Measurements from ENCODE around the gene ASIC1.

ASIC1 gene

DNA sequence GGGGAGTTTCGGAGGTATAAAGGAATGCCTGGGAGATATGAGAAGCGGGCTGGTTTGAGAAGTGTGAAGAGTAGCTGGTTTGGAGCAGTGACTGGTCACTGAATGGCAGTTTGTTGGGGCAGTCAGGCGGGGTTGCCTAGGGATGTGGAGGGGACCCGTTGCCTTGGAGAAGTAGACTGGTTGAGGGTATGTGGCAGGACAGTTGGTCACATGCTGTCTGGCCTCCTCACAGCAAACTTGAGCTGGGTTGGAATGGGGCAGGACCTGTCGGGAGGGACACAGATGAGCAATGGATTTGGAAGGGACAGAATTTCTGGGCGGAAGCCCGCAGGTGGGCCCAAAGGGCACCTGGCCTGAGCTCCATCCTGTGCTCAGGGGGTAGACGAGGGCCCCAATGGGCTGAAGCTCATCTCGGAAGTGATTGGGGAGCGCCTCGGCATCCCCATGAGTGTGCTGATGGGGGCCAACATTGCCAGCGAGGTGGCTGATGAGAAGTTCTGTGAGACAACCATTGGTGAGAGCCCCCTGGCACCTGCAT is 48.6 kb downstream of the ASIC1 start:
- Mint-ChIP-seq H3K4me3 (peak overlapping the region in 2 of 3 experiments; percentile 1 to 58), H3K27ac (peak overlapping the region; percentile 23 to 86 (median 68)), H3K36me3 (ENCODE audit: low read depth) (peaks cover 8% of the 10 kb centered on the region), H3K27me3 (ENCODE audit: low read depth) (no peaks in the 10 kb centered on the region), H3K4me1 (peaks cover 59% of the 10 kb centered on the region), H3K9me3 (no peaks in the 10 kb centered on the region)
- TF ChIP-seq, protein P1, sequence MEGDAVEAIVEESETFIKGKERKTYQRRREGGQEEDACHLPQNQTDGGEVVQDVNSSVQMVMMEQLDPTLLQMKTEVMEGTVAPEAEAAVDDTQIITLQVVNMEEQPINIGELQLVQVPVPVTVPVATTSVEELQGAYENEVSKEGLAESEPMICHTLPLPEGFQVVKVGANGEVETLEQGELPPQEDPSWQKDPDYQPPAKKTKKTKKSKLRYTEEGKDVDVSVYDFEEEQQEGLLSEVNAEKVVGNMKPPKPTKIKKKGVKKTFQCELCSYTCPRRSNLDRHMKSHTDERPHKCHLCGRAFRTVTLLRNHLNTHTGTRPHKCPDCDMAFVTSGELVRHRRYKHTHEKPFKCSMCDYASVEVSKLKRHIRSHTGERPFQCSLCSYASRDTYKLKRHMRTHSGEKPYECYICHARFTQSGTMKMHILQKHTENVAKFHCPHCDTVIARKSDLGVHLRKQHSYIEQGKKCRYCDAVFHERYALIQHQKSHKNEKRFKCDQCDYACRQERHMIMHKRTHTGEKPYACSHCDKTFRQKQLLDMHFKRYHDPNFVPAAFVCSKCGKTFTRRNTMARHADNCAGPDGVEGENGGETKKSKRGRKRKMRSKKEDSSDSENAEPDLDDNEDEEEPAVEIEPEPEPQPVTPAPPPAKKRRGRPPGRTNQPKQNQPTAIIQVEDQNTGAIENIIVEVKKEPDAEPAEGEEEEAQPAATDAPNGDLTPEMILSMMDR (IDR thresholded peaks at IDR 0.05; ENCODE audit: unreplicated experiment in 3 of 3), result no peak

DNA sequence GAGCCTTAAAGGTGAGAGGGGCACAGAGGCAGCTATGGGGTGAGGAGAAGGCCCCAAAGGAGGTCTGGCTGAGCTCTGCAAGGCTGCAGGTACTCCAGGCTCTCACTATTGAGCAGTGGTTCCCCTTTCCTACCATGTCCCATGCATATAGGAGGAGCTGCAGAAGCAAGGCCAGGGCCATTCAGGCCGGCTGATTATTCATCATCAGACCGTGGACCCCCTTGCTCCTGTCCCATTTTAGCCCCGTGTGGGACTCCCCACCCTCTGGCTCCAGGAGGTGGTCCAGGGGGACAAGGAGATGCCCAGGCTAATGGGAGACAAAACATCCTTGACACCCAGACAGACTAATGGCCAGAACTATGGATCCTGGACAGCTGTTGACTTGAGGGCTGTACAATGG is 49.5 kb downstream of the ASIC1 start:
- Mint-ChIP-seq H3K27ac (peak overlapping the region in 2 of 3 experiments; percentile 68 to 98), H3K4me3 (no peak overlapping the region), H3K9me3 (no peaks in the 10 kb centered on the region), H3K4me1 (peaks cover 64% of the 10 kb centered on the region), H3K27me3 (ENCODE audit: low read depth) (no peaks in the 10 kb centered on the region), H3K36me3 (ENCODE audit: low read depth) (peaks cover under 1% of the 10 kb centered on the region)
- TF ChIP-seq, protein P1 (IDR thresholded peaks at IDR 0.05; ENCODE audit: unreplicated experiment in 3 of 3), result no peak

DNA sequence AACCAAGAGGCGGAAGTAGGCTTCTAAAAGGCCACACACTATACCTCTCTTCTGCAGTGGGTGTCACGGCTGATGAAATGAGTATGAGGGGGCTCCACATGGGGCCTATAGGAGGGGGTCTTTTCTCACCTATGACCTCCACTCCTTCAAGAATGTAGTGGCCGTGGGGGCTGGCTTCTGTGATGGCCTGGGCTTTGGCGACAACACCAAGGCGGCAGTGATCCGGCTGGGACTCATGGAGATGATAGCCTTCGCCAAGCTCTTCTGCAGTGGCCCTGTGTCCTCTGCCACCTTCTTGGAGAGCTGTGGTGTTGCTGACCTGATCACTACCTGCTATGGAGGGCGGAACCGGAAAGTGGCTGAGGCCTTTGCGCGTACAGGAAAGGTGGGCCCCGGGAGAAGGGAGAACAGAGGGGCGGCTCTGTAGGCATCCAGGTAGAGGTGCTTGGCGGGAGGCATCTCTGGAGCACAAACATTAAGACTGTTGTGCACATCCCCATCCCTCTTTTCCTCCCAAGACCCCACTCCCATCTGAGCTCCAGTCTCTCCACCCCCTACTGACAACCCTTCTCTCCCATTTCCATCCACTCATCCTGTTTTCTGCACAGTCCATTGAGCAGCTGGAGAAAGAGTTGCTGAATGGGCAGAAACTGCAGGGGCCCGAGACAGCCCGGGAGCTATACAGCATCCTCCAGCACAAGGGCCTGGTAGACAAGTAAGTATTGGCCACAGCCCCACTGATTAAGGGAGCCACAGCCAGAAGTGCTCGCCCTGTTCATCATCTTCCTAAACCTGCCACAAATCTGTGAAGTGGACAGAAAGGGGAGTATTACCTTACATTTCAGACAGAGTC is 50.2 kb downstream of the ASIC1 start:
- H3K9me3 Mint-ChIP-seq, result no peaks in the 10 kb centered on the region
- peak overlapping the region in 2 of 3 experiments; percentile 6 to 33 for H3K4me3 Mint-ChIP-seq
- no peaks in the 10 kb centered on the region for H3K27me3 Mint-ChIP-seq (ENCODE audit: low read depth)
- peak overlapping the region; percentile 33 to 98 (median 79) for H3K27ac Mint-ChIP-seq
- no peaks in the 10 kb centered on the region for H3K36me3 Mint-ChIP-seq (ENCODE audit: low read depth)
- TF ChIP-seq, protein P1 (IDR thresholded peaks at IDR 0.05; ENCODE audit: unreplicated experiment in 3 of 3), result no peak
- peaks cover 59% of the 10 kb centered on the region for H3K4me1 Mint-ChIP-seq

DNA sequence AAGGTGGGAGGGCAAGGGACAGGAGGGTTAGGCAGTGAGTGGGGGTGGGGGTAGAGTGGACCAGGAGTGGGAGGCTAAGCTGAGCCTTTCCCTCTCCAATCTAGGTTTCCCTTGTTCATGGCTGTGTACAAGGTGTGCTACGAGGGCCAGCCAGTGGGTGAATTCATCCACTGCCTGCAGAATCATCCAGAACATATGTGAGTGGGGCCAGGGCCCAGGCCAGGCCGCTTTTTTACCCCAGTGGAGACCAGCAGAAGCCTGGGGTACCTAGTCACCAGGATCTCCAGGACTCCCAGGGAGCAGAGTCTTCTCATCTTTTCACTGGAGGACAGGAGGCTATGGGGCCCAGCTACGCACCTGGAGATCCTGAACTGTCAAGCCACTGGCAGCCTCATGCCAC is 51.9 kb downstream of the ASIC1 start:
- Mint-ChIP-seq H3K36me3 (ENCODE audit: low read depth) (no peaks in the 10 kb centered on the region), H3K4me3 (no peak overlapping the region), H3K27me3 (ENCODE audit: low read depth) (no peaks in the 10 kb centered on the region), H3K9me3 (no peaks in the 10 kb centered on the region), H3K4me1 (peaks cover 43% of the 10 kb centered on the region), H3K27ac (peak overlapping the region; percentile 41 to 98 (median 86))
- TF ChIP-seq, protein P1 (IDR thresholded peaks at IDR 0.05; ENCODE audit: unreplicated experiment in 3 of 3), result no peak

DNA sequence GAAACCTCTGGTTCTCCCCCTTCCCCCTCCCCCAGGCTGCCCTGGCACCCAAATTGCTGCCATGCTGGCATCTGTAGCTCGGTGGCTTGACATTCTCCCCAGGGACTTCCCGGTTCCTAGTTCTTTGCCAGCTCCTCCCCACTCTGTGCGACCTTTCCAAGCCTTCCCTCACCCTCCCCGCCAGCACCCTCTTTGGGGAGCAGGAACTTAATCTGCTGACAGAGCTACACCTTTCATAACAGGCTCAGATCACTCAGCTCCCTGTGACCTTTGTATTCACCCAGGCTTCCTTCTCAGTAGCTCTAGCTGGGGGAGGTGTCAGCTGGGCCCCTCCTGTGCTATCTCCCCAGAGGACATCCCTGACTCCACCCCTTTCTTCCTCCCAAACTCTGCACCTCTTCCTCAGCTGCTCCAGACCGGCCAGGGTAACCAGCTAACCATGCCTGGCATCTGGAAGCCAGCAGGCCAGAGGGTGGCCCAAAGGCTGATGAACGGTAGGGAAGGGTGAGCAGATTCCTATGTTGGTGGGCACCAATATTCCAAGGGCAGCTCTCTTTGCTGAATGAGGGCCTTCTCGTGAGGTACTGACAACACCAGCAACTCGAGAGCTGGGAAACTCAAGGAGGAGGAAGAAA is 52.8 kb downstream of the ASIC1 start:
- no peaks in the 10 kb centered on the region for H3K9me3 Mint-ChIP-seq
- peak overlapping the region; percentile 86 to 98 (median 93) for H3K27ac Mint-ChIP-seq
- TF ChIP-seq, protein P1 (IDR thresholded peaks at IDR 0.05; ENCODE audit: unreplicated experiment in 3 of 3), result no peak
- no peaks in the 10 kb centered on the region for H3K36me3 Mint-ChIP-seq (ENCODE audit: low read depth)
- peak overlapping the region; percentile 37 to 60 (median 58) for H3K4me3 Mint-ChIP-seq
- H3K27me3 Mint-ChIP-seq (ENCODE audit: low read depth), result no peaks in the 10 kb centered on the region
- peaks cover 39% of the 10 kb centered on the region for H3K4me1 Mint-ChIP-seq

Measured in nephron (organoid).